Jurkat, Clone E6-1 (cell line): ENCODE data around the gene ABCA1.
A peak's percentile ranks its signal among the peaks of the same experiment; 100 is the strongest.
"Not testable (repeated sequence)": the region's sequence is repeated elsewhere in the genome, so short reads cannot be mapped to it uniquely, and the experiment has no call there.

Source experiments
- DNase-seq: peaks from one replicate; pipeline ENCODE4 v3.0.0-alpha.2; 2011; ENCODE audit warnings: low read depth, low spot score
- H3K4me3 ChIP-seq: 2 replicates; pipeline ENCODE4 v1.5.1; 2011; ENCODE audit warnings: mild to moderate bottlenecking, low read length, control low read depth, moderate library complexity

The ABCA1 gene

GRCh38 chr9:104855807-104856206, 72.1 kb downstream of the ABCA1 start:
- H3K4me3 ChIP-seq: no peak overlapping the region
- no peak for DNase-seq

- not testable (repeated sequence) for DNase-seq, H3K4me3 ChIP-seq
Observed at GRCh38 chr9:104855258-104855657, 72.7 kb downstream of the ABCA1 start.

DNA sequence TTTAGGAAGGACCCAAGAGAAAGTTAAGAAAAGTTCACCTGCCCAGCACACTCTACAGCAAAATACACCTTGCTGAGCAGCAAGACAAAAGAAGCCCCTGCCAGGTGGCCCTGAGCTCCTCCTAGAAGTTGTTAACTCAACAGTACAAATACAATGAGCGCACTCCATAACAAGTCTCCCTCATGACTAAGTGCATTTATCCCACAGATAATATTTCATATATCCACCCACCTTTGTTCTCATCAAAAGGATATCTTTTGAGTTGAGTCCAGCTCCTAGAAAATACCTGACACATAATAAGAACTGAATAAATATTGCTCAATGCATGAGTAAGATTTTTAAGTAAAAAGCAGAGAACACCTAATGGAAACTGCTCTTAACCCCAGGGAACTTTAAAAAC, 73.3 kb downstream of the ABCA1 start:
- no peak overlapping the region for H3K4me3 ChIP-seq
- no peak for DNase-seq

- no peak for DNase-seq
- no peak overlapping the region for H3K4me3 ChIP-seq
Observed at GRCh38 chr9:104853683-104854082, 74.3 kb downstream of the ABCA1 start.

DNA sequence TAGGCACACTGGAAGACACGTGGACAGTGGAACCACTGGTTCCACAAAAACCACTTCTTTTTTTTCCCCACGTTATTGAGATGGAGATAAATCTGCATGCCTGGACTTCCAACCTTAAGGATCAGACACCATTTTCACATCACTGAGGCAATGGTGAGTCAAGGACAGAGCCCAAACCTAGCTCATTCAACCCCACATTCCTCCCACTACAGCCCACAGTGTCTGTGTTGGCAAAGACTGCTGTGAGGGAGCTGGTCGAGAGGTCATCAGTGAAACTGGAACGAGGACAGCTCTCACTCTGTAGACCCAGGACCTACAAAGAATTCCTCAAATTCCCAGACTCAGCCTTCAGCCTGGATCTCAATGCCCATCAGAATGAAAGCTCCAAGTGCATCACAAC, 74.8 kb downstream of the ABCA1 start:
- H3K4me3 ChIP-seq: no peak overlapping the region
- no peak for DNase-seq

- no peak for DNase-seq
- no peak overlapping the region for H3K4me3 ChIP-seq
Observed at GRCh38 chr9:104851546-104851920, 76.4 kb downstream of the ABCA1 start.

- H3K4me3 ChIP-seq: no peak overlapping the region
- no peak for DNase-seq
Observed at GRCh38 chr9:104850786-104851545, 77.0 kb downstream of the ABCA1 start.

DNA sequence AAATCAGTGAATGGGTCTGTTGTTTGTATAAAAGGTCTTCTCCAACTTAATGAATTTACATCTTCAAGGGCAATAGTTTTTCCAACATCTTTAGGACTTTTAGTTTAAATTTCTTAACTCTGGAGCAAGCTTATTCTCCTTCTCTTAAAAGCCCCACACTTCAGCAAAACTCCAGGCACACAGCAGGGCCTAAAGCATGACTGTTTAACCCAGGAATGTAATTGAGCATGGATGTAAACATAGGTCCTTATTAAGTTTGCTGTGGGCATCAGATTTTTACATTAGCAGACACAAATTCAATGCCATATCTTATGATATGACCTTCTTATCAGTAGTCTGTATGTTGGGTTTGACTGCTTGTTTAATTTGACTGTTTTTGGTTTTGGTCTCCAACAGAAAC, 78.9 kb downstream of the ABCA1 start:
- H3K4me3 ChIP-seq: no peak overlapping the region
- DNase-seq: no peak

DNA sequence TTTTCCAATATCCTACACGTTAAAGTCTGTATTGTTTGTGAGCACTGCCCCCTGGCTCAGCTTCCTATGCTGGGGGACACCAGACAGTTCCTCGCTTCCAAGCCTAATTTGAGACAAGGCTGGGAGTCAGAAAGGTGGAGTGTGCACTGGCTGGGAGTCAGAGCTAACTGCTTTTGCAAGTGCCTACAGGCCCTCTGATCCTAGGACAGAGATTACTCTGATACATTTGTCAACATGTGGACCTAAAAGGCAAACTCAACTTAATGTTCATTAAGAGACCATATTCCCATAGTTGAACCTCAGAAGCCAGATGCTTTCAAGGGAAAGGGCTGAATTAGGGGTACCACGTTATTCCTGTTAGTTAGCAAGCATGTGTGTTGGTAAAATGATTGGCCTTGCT, 83.2 kb downstream of the ABCA1 start:
- DNase-seq: no peak

GRCh38 chr9:104843644-104844240, 84.2 kb downstream of the ABCA1 start:
- no peak for DNase-seq
- no peak overlapping the region for H3K4me3 ChIP-seq

More for the DNA sequence above, 83.2 kb downstream of the ABCA1 start:
- H3K4me3 ChIP-seq: no peak overlapping the region

DNA sequence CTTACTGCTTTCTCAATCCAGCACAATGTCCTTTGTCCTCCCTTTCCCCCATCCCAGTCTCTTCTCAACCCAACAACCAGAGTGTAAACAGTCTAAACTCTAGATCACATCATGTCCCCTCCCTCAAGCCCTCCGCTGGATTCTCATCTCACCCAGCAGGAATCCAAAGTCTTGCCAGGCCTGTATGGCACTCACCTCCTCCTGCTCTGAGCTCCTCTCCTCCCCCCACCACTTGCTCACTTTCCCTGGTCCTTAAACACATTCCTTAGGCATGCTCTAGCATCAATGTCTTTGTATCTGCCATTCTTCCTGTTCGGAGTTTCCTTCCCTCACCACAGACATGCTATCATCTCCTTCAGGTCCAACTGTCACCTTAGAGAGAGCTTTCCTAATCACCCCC, 85.3 kb downstream of the ABCA1 start:
- DNase-seq: no peak
- H3K4me3 ChIP-seq: no peak overlapping the region

DNA sequence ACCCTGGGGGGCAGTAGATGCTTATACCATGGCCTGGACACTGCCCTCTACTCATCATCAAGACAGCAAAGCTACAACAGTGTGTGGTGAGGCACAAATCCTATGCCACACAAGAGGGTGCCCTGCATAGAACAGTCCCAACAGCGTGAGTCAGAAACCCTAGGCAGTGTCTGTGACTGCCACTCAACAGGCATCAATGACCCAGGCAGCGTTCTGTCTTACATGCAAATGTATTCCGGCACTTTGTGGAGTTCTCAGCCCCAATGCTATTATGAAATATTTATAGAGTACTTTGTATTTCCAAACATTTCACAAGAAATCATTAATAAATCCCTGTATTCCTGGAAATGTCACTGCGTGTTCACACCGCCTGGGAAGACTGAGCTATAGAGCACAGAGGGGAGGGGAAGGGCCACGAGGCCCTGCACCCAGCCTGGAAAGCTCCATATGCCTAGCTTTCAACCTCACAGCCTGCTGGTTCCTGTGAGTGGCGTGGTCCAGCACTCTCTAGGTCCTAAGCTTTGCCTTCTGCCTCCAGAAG, 86.3 kb downstream of the ABCA1 start:
- H3K4me3 ChIP-seq: no peak overlapping the region
- DNase-seq: no peak

- H3K4me3 ChIP-seq: no peak overlapping the region
- peak; percentile 18 for DNase-seq
Observed at GRCh38 chr9:104838958-104839357, 89.0 kb downstream of the ABCA1 start.

DNA sequence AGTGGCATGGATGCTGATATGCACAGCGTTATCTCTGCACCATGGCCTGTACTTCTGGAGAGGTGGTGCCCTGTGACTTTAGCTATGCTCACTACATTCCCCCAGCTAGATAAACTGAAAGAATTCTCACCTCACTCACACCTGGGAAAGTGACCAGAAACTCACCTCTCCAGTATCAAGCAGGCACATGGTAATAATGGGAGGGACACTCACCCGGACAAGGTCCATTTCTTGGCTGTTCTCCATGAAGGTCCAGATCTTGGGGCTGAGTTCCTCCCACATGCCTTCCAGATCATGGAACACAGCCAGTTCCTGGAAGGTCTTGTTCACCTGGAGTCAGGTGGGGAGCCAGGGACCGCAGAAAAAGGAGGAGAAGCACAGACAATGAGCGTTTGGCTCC, 91.2 kb downstream of the ABCA1 start:
- no peak for DNase-seq
- H3K4me3 ChIP-seq: no peak overlapping the region

GRCh38 chr9:104836235-104836634, 91.7 kb downstream of the ABCA1 start:
- H3K4me3 ChIP-seq: no peak overlapping the region
- DNase-seq: peak; percentile 67

DNA sequence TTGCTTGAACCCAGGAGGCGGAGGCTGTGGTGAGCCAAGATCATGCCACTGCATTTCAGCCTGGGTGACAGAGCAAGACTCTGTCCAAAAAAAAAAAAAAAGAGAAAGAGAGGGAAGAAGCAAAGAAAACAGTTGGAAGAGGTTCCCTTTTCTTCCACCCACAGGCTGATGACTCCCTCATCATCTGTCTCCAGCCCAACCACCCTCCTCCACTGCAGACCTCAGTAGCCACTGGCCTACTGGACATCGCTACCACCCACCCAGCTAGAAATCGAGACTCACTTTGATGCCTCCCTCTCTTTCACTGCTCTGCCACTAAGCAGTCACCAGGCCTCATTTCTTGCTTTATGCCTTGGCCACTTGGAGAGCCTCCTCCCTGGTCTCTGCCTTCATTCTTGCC, 92.8 kb downstream of the ABCA1 start:
- no peak for DNase-seq
- H3K4me3 ChIP-seq: no peak overlapping the region

DNA sequence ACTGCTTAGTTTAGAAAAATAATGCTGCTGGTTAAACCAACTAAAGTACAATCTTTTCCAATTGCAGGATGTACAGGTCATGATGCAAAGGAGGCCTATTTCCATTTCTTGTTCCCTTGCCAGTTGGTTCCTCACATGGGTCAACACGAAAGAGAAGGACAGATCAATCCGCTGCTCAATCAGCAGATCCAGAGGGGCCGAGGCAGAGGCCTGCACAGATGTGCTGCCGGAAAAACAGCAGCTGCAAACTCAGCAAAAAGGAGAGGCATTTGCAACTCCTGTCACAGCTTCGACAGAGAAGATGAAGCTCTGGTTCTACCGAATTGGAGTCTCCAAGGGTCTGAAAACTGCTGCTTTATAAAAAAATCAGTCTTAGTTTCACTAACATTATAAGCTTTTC, 94.3 kb downstream of the ABCA1 start:
- DNase-seq: no peak
- H3K4me3 ChIP-seq: no peak overlapping the region

DNA sequence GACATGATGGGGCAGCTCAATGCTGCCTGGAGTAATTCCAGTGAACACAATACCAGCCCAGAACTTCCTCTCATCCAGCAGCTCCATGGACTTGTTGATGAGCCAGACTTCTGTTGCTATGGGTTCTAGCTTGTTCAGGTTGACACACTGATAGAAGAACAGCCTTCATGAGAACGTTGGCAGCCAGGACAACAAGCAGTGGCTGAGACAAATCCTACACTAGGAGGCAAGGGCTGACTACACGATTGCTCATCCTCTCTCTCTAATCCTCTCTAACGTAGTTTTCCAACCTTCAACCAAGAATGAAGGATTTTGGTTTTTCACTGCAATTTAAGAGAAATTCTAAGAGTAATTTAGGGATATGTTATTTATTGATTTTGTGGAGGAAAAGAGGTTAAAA, 96.3 kb downstream of the ABCA1 start:
- H3K4me3 ChIP-seq: no peak overlapping the region
- no peak for DNase-seq

- H3K4me3 ChIP-seq: no peak overlapping the region
- DNase-seq: no peak
Observed at GRCh38 chr9:104826911-104827310, 101.0 kb downstream of the ABCA1 start.

DNA sequence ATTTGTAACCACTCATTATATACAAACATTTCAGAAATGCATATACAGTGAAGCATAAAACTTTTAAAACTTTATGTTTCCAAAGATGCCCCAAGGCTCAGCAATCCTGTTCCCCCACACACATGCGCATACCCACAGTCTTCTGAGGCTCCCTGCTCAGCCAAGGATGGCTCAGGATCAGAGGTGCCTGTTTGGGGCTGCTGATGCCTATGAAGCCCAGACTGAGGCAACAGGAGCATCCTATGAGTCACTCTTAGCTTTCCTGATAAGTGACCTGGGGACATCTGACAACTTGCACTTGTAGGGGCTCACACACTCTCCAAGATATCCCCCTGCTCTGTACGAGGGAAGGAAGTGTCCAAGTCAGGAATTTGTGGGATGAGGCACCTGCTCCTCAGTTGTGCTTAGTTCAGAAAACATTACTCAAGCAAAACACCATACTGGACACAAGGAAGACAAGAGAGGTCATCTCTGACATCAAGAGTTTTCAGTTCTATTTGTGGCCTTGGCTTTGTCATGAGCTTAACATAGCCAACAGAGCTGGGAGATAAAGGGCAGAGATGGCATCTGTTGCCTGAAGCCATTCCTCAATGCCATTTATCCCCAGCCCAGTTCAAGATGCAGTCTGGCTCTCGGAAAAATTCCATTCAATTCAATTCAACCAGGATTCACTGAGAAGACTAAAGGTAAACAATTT, 101.7 kb downstream of the ABCA1 start:
- DNase-seq: no peak
- no peak overlapping the region for H3K4me3 ChIP-seq
